HG03354 (cell line): ENCODE data around the gene SOX21.

Experiments used
- ATAC-seq: cut with Tn5 transposase; IDR thresholded peaks from one replicate; pipeline ENCODE4 v1.9.1; 2021; ENCODE audit warnings: mild to moderate bottlenecking; ENCODE audit not compliant: unreplicated experiment, poor library complexity, severe bottlenecking

The SOX21 gene

GRCh38 chr13:94692030-94692429 lies 20.3 kb downstream of the SOX21 start:
- no peak for ATAC-seq

- ATAC-seq, result no peak
These were observed 28.9 kb downstream of the SOX21 start for GRCh38 chr13:94683409-94683808.

DNA sequence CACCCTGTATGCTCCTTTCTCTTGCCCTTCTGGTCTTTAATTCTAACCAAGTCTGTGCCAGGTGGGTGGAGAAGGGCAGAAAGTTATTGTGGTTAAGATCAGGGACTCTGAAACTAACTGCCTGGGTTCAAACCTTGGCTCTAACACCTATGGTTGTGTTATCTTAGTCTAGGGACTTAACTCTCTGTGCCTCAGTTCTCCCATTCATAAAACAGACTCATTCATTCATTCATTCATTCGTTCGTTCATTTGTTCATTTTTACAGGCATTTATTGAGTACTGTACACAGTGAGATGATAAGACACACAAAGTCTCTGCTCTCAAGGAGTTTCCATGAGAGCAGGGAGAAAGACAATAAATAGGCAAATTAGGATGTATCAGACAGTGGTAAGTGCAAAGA lies 30.1 kb downstream of the SOX21 start:
- no peak for ATAC-seq

DNA sequence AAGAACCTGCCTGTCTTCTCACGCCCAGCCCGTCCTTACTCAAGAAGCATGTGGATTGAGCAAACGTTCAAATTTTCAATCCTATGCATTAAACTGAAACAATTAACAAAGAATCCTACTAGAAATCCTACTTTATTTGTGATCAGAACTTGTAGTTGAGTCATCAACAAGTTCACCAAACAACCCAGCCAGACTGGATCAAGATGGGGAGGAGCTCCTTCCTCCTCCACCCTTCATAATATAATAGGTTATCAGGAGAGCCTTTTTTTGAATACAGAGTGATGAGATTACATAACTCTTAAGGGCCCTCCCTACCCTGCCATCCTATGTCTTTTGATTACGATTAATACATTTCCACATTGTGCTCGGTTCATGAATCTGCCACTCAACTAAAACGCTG lies 32.7 kb downstream of the SOX21 start:
- no peak for ATAC-seq

GRCh38 chr13:94678845-94679244 lies 33.5 kb downstream of the SOX21 start:
- ATAC-seq, result no peak

- ATAC-seq, result no peak
These were observed 34.5 kb downstream of the SOX21 start for GRCh38 chr13:94677799-94678198.

GRCh38 chr13:94674609-94675348 lies 37.6 kb downstream of the SOX21 start:
- ATAC-seq, result peak; percentile 90

- ATAC-seq, result no peak
These were observed 38.5 kb downstream of the SOX21 start for GRCh38 chr13:94673851-94674250.

- no peak for ATAC-seq
These were observed 39.9 kb downstream of the SOX21 start for GRCh38 chr13:94672400-94672799.

- ATAC-seq, result no peak
These were observed 45.2 kb downstream of the SOX21 start for GRCh38 chr13:94667190-94667589.

DNA sequence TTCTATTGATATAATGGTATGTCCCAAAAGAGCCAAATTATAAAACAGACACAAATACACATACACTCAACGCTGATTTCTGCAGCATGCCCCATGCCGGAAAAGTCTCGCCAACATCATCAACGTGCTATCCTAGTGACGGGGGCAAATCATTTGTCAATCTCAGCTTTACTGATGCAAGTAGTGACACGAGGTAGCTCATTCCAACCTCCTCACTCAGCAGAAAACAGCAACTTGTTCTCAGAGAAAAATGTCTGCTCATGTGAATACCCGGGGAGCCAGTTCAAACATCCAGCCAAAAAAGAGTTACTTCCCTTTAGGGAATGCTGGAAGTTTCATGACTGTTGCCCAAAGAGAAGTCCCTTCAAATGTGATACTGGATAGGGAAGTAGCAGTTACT lies 46.3 kb downstream of the SOX21 start:
- ATAC-seq, result no peak

DNA sequence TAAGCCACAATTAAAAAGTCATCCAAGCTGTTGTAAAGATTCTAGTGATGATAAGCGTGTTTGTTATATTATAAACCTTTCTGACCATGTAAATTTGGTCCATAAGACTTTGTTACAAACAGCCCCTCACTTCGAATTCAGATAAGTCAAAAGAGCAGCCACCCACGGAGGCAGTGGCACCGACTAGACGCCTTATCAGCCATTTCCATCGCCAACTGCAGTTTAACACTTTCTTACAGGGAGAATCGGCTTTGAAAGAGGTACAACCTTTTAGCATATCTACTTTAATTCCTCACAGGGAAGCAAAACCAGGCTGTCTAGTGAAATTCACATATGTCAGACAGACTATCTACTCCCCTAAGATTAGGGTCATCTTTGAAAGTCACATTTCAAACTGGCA lies 47.5 kb downstream of the SOX21 start:
- ATAC-seq, result no peak

GRCh38 chr13:94662274-94662945 lies 49.9 kb downstream of the SOX21 start:
- no peak for ATAC-seq

DNA sequence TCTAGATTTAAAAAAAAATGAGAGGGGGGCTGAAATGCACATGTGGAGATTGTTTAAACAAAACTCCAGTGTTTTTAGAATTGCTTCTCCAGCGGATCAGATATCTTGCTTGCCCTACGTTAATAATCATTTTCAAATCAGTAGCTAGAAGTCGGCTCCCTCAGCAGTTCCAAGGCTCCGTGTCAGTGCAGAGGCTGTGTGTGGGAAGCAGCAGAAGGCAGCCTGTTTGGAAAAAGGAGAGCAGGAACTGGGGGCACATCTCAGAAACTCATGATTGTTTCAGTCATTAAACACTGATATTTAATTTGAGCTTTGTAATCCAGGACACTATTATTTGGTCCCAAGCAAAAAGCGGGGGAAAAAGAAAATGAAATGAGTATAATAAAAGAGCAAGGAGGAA lies 50.9 kb downstream of the SOX21 start:
- no peak for ATAC-seq

- no peak for ATAC-seq
These were observed 51.5 kb downstream of the SOX21 start for GRCh38 chr13:94660695-94661326.
